Activated CD8-positive, alpha-beta memory T cell treated with anti-CD3 and anti-CD28 coated beads, Interleukin-2, amount 50 U/mL, for 1 hour (primary cell): ENCODE data around the gene PHF2.

ENCODE experiments used
- DNase-seq: peaks from one replicate; pipeline ENCODE4 v3.0.0-alpha.2; 2020; ENCODE audit errors: extremely low read depth

PHF2 gene

DNA sequence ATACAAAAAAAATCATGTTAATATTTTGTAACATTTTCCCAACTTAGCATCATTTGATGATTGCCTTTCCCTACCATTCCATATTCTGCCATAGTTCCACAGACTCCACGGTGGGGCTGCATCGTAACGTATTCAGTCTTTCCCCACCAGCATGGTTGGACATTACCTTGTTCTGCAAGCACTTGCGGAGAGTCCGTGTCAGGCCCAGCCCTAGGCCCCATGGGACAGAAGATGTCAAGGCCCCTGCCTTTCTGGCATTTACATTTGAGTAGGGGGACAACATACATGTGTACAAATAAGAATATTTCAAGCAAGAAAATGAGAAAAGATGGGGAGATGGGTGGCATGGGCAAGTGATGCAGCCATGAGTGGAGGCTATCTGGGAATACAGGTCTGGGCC lies 8.2 kb upstream of the PHF2 start:
- no peak for DNase-seq

DNA sequence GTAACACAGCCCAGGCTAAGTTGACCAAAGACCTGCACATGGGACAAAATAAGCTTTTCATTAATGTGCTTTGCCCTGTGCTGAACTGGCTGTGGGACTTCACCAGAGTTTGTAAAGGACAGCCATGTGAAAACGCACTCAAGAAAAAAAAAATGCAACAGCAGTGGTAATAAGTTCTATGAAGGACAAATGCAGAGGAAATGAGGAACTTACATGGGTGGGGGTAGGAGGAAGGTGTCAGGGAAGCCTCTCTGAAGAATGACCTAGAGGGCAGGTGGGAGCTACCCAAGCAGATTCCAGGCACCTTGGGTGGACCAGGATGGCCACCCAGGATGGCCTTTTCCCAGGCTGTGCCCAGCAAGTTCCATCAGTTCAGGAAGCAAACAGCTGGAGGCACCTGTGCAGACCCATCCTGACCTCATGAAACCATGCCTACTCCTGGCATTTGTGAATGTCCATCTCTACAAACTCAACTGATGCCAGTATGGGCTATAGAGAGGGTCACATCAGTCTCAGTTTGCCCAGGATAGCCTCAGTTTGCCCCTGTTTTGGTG lies 6.7 kb upstream of the PHF2 start:
- DNase-seq: no peak

DNA sequence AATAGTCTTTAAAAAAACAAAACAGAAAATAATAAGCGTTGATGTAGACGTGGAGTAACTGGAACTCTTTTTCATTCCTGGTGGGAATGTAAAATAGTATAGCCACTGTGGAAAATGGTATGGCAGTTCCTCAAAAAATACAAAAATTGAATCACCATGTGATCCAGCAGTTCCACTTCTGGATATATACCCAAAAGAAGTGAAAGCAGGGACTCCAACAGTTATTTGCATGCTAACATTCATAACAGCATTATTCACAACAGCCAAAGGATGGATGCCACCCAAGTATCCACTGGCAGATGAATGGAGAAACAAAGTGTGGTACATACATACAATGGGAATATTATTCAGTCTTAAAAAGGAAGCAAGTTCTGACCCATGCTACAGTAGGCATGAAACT lies 4.2 kb upstream of the PHF2 start:
- DNase-seq: no peak

- DNase-seq: no peak
Observed at GRCh38 chr9:93572636-93573515, 3.5 kb upstream of the PHF2 start.

GRCh38 chr9:93573516-93573828 lies 2.9 kb upstream of the PHF2 start:
- no peak for DNase-seq

GRCh38 chr9:93574091-93574899 lies 2.1 kb upstream of the PHF2 start:
- DNase-seq: no peak

- no peak for DNase-seq
Observed at GRCh38 chr9:93574900-93575795, 1.2 kb upstream of the PHF2 start.

GRCh38 chr9:93575796-93576257 lies 557 bp upstream of the PHF2 start:
- no peak for DNase-seq

GRCh38 chr9:93577078-93577974 lies 942 bp downstream of the PHF2 start:
- DNase-seq: no peak

GRCh38 chr9:93577975-93578682 lies 1.7 kb downstream of the PHF2 start:
- DNase-seq: no peak

DNA sequence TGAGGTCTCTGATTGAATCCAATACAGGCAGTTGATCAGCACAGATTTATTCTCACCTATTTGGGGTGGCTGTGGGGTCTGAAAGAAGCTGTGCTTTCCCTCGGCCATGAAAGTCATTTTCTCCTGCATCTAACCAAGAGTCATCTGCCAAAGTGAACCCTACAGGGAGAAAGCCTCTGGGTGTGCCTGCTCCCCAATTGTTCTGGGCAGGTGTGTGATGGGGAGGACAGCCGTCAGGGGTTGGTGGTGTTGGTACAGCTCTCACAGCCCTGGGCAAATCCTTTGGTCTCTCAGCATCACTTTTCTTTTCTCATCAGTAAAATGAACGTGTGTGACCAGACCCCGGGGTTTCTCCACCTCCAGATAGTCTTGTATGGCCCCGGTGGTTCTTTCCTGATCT lies 2.5 kb downstream of the PHF2 start:
- DNase-seq: no peak

DNA sequence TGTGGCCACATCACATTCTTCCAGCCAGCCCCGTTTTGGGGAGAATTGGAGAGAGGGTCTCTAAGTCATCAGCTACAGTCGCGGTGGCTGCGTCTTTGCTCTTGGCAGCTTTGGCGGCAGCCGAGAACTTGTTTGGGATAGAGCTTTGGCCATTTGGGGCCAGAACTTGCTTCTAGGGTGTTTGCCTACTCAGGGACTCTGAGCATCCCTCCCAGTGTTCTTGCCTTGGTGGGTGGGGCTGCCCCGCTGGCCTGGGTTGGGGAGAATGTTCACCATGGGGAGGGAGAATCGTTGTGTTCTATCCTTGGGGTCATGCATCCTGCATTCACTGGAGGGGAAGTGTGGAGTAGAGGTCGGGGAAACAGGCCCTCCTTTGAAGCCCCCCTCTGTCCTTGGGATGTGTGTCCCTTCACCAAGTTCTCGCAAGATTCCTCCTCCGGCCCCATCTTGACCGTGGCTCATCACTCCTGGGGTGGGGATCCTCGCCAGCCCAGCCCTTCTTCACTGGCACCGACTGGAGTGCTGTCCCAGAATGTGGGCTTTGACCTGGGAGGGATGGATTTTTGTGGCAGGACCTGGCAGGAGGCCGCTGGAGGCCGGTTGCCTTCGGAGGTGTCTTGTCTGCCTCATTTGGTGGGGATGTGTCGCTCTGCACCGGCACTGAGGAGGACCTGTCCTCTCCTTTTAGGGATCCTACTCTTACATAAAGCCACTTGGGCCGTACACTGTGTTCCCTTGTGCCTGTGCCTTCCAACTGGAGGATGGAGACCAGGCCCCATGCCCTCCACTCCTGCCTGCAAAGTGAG lies 3.5 kb downstream of the PHF2 start:
- DNase-seq: no peak

GRCh38 chr9:93580654-93581380 lies 4.4 kb downstream of the PHF2 start:
- no peak for DNase-seq

DNA sequence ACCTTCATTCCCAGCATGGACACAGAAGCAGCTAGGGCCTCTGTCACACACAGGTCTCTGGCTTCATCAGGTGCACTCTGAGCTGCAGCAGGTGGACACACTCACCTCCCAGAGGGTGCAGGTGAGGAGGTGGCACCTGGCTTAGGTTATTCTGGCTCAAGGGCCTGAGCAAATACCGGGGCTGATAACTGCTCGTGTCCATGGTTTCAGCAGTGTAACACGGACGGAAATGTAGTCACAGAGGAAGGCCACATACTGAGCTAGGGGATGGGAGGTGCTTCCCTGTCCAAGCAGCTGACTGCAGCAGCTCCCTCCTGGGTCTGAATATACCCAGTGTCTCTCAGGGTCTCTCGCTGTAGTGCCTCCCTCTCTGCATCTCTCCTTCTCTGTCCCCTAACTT lies 5.7 kb downstream of the PHF2 start:
- DNase-seq: no peak

GRCh38 chr9:93582550-93582949 lies 6.2 kb downstream of the PHF2 start:
- DNase-seq: no peak

DNA sequence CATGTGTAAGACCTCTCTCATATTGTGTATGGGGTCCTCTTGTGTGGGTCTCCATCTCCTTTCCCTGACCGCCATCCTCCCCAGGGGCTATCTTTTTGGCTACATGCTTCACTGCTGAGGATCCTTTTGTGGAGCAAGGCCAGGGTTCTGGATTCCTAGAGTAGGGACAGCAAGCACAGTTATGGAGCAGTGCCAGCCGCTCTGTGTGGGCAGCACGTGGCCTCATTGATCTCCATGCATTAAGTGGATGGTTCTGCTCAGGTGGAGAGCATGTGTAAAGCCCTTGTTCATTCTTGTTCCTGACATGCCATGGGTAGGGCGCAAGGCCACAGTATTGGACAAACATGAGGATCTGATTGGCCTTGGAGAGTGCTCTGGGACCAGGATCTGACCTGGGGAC lies 8.9 kb downstream of the PHF2 start:
- no peak for DNase-seq

DNA sequence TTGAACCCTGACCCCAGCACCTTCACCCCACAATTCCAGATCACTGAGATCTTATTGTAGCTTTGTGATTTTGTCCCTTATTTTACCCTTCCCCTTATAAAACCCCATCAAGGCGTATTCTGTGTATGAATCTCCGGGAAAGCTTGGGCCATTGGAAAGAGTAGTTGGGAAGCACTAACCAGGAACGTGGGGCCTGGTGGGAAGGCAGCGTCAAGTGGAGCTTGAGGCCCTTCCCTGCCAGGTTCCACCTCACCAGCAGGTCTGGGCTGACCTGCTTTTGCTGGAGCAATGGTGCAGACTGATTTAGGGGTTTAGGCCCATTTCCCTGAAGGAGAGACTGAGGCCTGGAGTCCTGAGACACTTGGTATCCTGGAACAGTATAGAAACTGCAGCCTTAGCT lies 9.3 kb downstream of the PHF2 start:
- no peak for DNase-seq

- no peak for DNase-seq
Observed at GRCh38 chr9:93586290-93587057, 10.1 kb downstream of the PHF2 start.
